Glomerular visceral epithelial cell (primary cell): ENCODE measurements around the gene RETREG3.
A peak's percentile ranks its signal among the peaks of the same experiment; 100 is the strongest.
"Not testable (repeated sequence)": the region's sequence is repeated elsewhere in the genome, so short reads cannot be mapped to it uniquely, and the experiment has no call there.

Experiments
- DNase-seq: peaks from one replicate; pipeline ENCODE4 v3.0.0-alpha.2; 2016; ENCODE audit errors: extremely low spot score

The RETREG3 gene

GRCh38 chr17:42553161-42553818, 55.9 kb downstream of the RETREG3 start:
- no peak for DNase-seq

- DNase-seq = not testable (repeated sequence)
Observed at GRCh38 chr17:42552736-42553135, 56.4 kb downstream of the RETREG3 start, which contains the start of gene HSD17B1. HSD17B1 (plus strand) TSS chr17:42552923; CDS start chr17:42552934, 11 bp downstream.

- no peak for DNase-seq
Observed at GRCh38 chr17:42548993-42549755, 60.0 kb downstream of the RETREG3 start.

- DNase-seq = no peak
Observed at GRCh38 chr17:42548070-42548837, 60.9 kb downstream of the RETREG3 start.

- no peak for DNase-seq
Observed at GRCh38 chr17:42547698-42548069, 61.5 kb downstream of the RETREG3 start.

GRCh38 chr17:42547001-42547461, 62.1 kb downstream of the RETREG3 start:
- no peak for DNase-seq

GRCh38 chr17:42545755-42546505, 63.2 kb downstream of the RETREG3 start:
- not testable (repeated sequence) for DNase-seq

GRCh38 chr17:42544874-42545283, 64.3 kb downstream of the RETREG3 start:
- DNase-seq = no peak

- DNase-seq = no peak
Observed at GRCh38 chr17:42543190-42544079, 65.7 kb downstream of the RETREG3 start.

GRCh38 chr17:42541041-42541833, 67.9 kb downstream of the RETREG3 start:
- DNase-seq = no peak

GRCh38 chr17:42540558-42540957, 68.6 kb downstream of the RETREG3 start:
- DNase-seq = not testable (repeated sequence)

GRCh38 chr17:42538482-42538881, 70.7 kb downstream of the RETREG3 start:
- no peak for DNase-seq

GRCh38 chr17:42537826-42538451, 71.2 kb downstream of the RETREG3 start:
- no peak for DNase-seq

- no peak for DNase-seq
Observed at GRCh38 chr17:42537156-42537805, 71.9 kb downstream of the RETREG3 start.

- peak; percentile 88 for DNase-seq
Observed at GRCh38 chr17:42536372-42537155, 72.6 kb downstream of the RETREG3 start.

- DNase-seq = peak; percentile 86
Observed at GRCh38 chr17:42536048-42536371, 73.2 kb downstream of the RETREG3 start, which contains the start of gene NAGLU. NAGLU (plus strand) TSS chr17:42536241; CDS start chr17:42536273, 32 bp downstream.

- no peak for DNase-seq
Observed at GRCh38 chr17:42535155-42536047, 73.8 kb downstream of the RETREG3 start.
